PC-3 (cell line): ENCODE results near the gene FGFBP2.

Source experiments
- CTCF ChIP-seq: fragments of 300-600 bp; sonication (generic); conservative IDR thresholded peaks from 2 replicates; pipeline ENCODE4 v1.5.1; 2017; ENCODE audit warnings: antibody characterized with exemption, low read depth, mild to moderate bottlenecking, low read length
- EZH2 ChIP-seq: fragments of 300-600 bp; sonication (generic); IDR thresholded peaks from one replicate; pipeline ENCODE4 v1.6.1; 2017; ENCODE audit warnings: antibody characterized with exemption, mild to moderate bottlenecking, low read length; ENCODE audit not compliant: unreplicated experiment

DNA sequence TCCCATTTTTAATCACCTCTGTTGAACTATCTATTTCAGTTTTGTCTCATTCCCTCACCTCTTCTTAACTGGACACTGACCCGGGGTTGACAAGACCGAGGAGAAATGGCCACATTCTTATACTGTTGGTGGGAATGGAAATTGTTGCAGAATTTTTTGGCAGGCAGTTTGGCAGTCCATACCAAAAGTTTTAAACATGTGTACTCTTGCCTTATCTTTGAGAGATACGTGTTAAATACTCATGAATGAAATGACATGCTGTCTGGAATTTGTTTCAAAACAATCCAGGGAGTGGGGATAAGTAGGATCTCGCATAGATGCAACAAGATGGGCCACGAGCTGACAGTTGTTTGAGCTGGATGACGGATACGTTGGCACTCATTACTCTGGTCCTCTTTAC, 36.5 kb downstream of the FGFBP2 start:
- TF ChIP-seq CTCF (no peak), EZH2 (no peak)
